ENCODE measurements around the gene RAB31. TPM values are rescaled to one million over a fixed set of nuclear protein-coding genes. Genes with fewer than 3 reads are reported as not detected.

The RAB31 gene
- total and polyA plus RNA-seq, 4 experiments from 2014 or later: 0.07 to 1.8 (median 1.4) TPM

Other genes with a start within 250 kb of the RAB31 start
- gene RALBP1, start 232.8 kb upstream of the RAB31 start, total RNA-seq: 10 to 100 TPM; 44.9 to 49.9 TPM
- 10 to 100 TPM; 33.9 to 48.8 TPM for gene RALBP1, start 232.8 kb upstream of the RAB31 start, polyA plus RNA-seq
- gene PPP4R1, start 93.7 kb upstream of the RAB31 start, total RNA-seq: 10 to 100 TPM; 64.0 to 71.0 TPM
- gene PPP4R1, start 93.7 kb upstream of the RAB31 start, polyA plus RNA-seq: 10 to 100 TPM; 10.2 to 16.9 TPM
- gene TXNDC2, start 177.7 kb downstream of the RAB31 start, total RNA-seq: not detected
- not detected for gene TXNDC2, start 177.7 kb downstream of the RAB31 start, polyA plus RNA-seq
- gene VAPA, start 205.7 kb downstream of the RAB31 start, total RNA-seq: 100 to 1,000 TPM; 113 to 116 TPM
- 100 to 1,000 TPM; 206 to 280 TPM for gene VAPA, start 205.7 kb downstream of the RAB31 start, polyA plus RNA-seq

Measured in CD4-positive, alpha-beta memory T cell (primary cell).